Measurements from ENCODE around the gene SLAMF1. TPM values are rescaled to one million over a fixed set of nuclear protein-coding genes. Genes with fewer than 3 reads are reported as not detected.
"Not testable (repeated sequence)": the region's sequence is repeated elsewhere in the genome, so short reads cannot be mapped to it uniquely, and the experiment has no call there.

SLAMF1 gene
- polyA plus RNA-seq, 1 donor = 0.91 TPM

GRCh38 chr1:160631983-160632625 is 14.7 kb downstream of the SLAMF1 start:
- Histone ChIP-seq H3K27ac (ENCODE audit: low read length) (no peak overlapping the region), H3K9me3 (ENCODE audit: control insufficient read depth, low read depth, low read length) (no peaks in the 10 kb centered on the region), H3K4me1 (ENCODE audit: control insufficient read depth, insufficient read depth, low read length) (peaks cover 16% of the 10 kb centered on the region), H3K27me3 (ENCODE audit: control insufficient read depth, insufficient read depth, low read length) (no peaks in the 10 kb centered on the region), H3K36me3 (ENCODE audit: control insufficient read depth, insufficient read depth, low read length) (no peaks in the 10 kb centered on the region), H3K4me3 (ENCODE audit: low read length) (no peak overlapping the region)
- WGBS (ENCODE audit: insufficient coverage, low lambda C conversion rate) = no CpG with 5 or more reads among the region's 6 CpGs
- no peak for DNase-seq

GRCh38 chr1:160630523-160631451 is 16.1 kb downstream of the SLAMF1 start:
- no peak overlapping the region for H3K4me3 ChIP-seq (ENCODE audit: low read length)
- H3K4me1 ChIP-seq (ENCODE audit: control insufficient read depth, insufficient read depth, low read length) = peaks cover 16% of the 10 kb centered on the region
- no peaks in the 10 kb centered on the region for H3K9me3 ChIP-seq (ENCODE audit: control insufficient read depth, low read depth, low read length)
- no peaks in the 10 kb centered on the region for H3K27me3 ChIP-seq (ENCODE audit: control insufficient read depth, insufficient read depth, low read length)
- 40% methylated on average over 4 of the region's 9 CpGs for WGBS (ENCODE audit: insufficient coverage, low lambda C conversion rate)
- no peaks in the 10 kb centered on the region for H3K36me3 ChIP-seq (ENCODE audit: control insufficient read depth, insufficient read depth, low read length)
- DNase-seq = peak in 1 of 2 donors; percentile 29
- H3K27ac ChIP-seq (ENCODE audit: low read length) = peak overlapping the region; percentile 57

- no peaks in the 10 kb centered on the region for H3K27me3 ChIP-seq (ENCODE audit: control insufficient read depth, insufficient read depth, low read length)
- peaks cover 16% of the 10 kb centered on the region for H3K4me1 ChIP-seq (ENCODE audit: control insufficient read depth, insufficient read depth, low read length)
- no peak overlapping the region for H3K4me3 ChIP-seq (ENCODE audit: low read length)
- 90% methylated on average over 5 of the region's 19 CpGs for WGBS (ENCODE audit: insufficient coverage, low lambda C conversion rate)
- peak in 1 of 2 donors; percentile 43 for DNase-seq
- H3K9me3 ChIP-seq (ENCODE audit: control insufficient read depth, low read depth, low read length) = no peaks in the 10 kb centered on the region
- H3K36me3 ChIP-seq (ENCODE audit: control insufficient read depth, insufficient read depth, low read length) = no peaks in the 10 kb centered on the region
- H3K27ac ChIP-seq (ENCODE audit: low read length) = peak overlapping the region; percentile 13
Observed at GRCh38 chr1:160629286-160630210, 17.3 kb downstream of the SLAMF1 start.

- 80% methylated on average over 1 of the region's 8 CpGs for WGBS (ENCODE audit: insufficient coverage, low lambda C conversion rate)
- Histone ChIP-seq H3K4me1 (ENCODE audit: control insufficient read depth, insufficient read depth, low read length) (peaks cover 16% of the 10 kb centered on the region), H3K4me3 (ENCODE audit: low read length) (no peak overlapping the region), H3K9me3 (ENCODE audit: control insufficient read depth, low read depth, low read length) (no peaks in the 10 kb centered on the region), H3K27me3 (ENCODE audit: control insufficient read depth, insufficient read depth, low read length) (no peaks in the 10 kb centered on the region), H3K36me3 (ENCODE audit: control insufficient read depth, insufficient read depth, low read length) (no peaks in the 10 kb centered on the region), H3K27ac (ENCODE audit: low read length) (no peak overlapping the region)
- DNase-seq = no peak
Observed at GRCh38 chr1:160628799-160629263, 18.0 kb downstream of the SLAMF1 start.

GRCh38 chr1:160627677-160628289 is 19.1 kb downstream of the SLAMF1 start:
- not testable (repeated sequence) for H3K4me3 ChIP-seq (ENCODE audit: low read length)

GRCh38 chr1:160626509-160627342 is 20.1 kb downstream of the SLAMF1 start:
- WGBS (ENCODE audit: insufficient coverage, low lambda C conversion rate) = no CpG with 5 or more reads among the region's 1 CpG

More at GRCh38 chr1:160627677-160628289, 19.1 kb downstream of the SLAMF1 start:
- H3K27ac ChIP-seq (ENCODE audit: low read length); H3K27me3 ChIP-seq (ENCODE audit: control insufficient read depth, insufficient read depth, low read length); H3K36me3 ChIP-seq (ENCODE audit: control insufficient read depth, insufficient read depth, low read length); H3K9me3 ChIP-seq (ENCODE audit: control insufficient read depth, low read depth, low read length): not testable (repeated sequence)
- 100% methylated on average over 1 of the region's 4 CpGs for WGBS (ENCODE audit: insufficient coverage, low lambda C conversion rate)
- H3K4me1 ChIP-seq (ENCODE audit: control insufficient read depth, insufficient read depth, low read length) = peaks cover 16% of the 10 kb centered on the region
- peak in 1 of 2 donors; percentile 35 for DNase-seq

GRCh38 chr1:160625725-160626498 is 20.9 kb downstream of the SLAMF1 start:
- no peak for DNase-seq
- H3K36me3 ChIP-seq (ENCODE audit: control insufficient read depth, insufficient read depth, low read length) = no peaks in the 10 kb centered on the region
- H3K9me3 ChIP-seq (ENCODE audit: control insufficient read depth, low read depth, low read length) = no peaks in the 10 kb centered on the region
- no peak overlapping the region for H3K27ac ChIP-seq (ENCODE audit: low read length)
- no peaks in the 10 kb centered on the region for H3K27me3 ChIP-seq (ENCODE audit: control insufficient read depth, insufficient read depth, low read length)
- H3K4me1 ChIP-seq (ENCODE audit: control insufficient read depth, insufficient read depth, low read length) = peaks cover 13% of the 10 kb centered on the region
- H3K4me3 ChIP-seq (ENCODE audit: low read length) = no peak overlapping the region
- whole genome bisulfite sequencing (ENCODE audit: insufficient coverage, low lambda C conversion rate) = no CpG with 5 or more reads among the region's 10 CpGs

More at GRCh38 chr1:160626509-160627342, 20.1 kb downstream of the SLAMF1 start:
- DNase-seq = no peak
- H3K4me1 ChIP-seq (ENCODE audit: control insufficient read depth, insufficient read depth, low read length) = peaks cover 16% of the 10 kb centered on the region
- H3K4me3 ChIP-seq (ENCODE audit: low read length) = no peak overlapping the region
- no peaks in the 10 kb centered on the region for H3K27me3 ChIP-seq (ENCODE audit: control insufficient read depth, insufficient read depth, low read length)
- no peaks in the 10 kb centered on the region for H3K9me3 ChIP-seq (ENCODE audit: control insufficient read depth, low read depth, low read length)
- H3K27ac ChIP-seq (ENCODE audit: low read length) = no peak overlapping the region
- H3K36me3 ChIP-seq (ENCODE audit: control insufficient read depth, insufficient read depth, low read length) = no peaks in the 10 kb centered on the region

GRCh38 chr1:160625321-160625720 is 21.5 kb downstream of the SLAMF1 start:
- no peak overlapping the region for H3K27ac ChIP-seq (ENCODE audit: low read length)
- no peak overlapping the region for H3K4me3 ChIP-seq (ENCODE audit: low read length)
- no peaks in the 10 kb centered on the region for H3K9me3 ChIP-seq (ENCODE audit: control insufficient read depth, low read depth, low read length)
- DNase-seq = no peak
- WGBS (ENCODE audit: insufficient coverage, low lambda C conversion rate) = 100% methylated on average over 1 of the region's 1 CpG
- no peaks in the 10 kb centered on the region for H3K36me3 ChIP-seq (ENCODE audit: control insufficient read depth, insufficient read depth, low read length)
- peaks cover 7% of the 10 kb centered on the region for H3K4me1 ChIP-seq (ENCODE audit: control insufficient read depth, insufficient read depth, low read length)
- H3K27me3 ChIP-seq (ENCODE audit: control insufficient read depth, insufficient read depth, low read length) = no peaks in the 10 kb centered on the region

Measured in large intestine (tissue), 3 donors.